GM18511 (cell line): ENCODE data around the gene PIK3R5.

Experiments
- ATAC-seq: cut with Tn5 transposase; IDR thresholded peaks from one replicate; pipeline ENCODE4 v1.9.1; 2021; ENCODE audit warnings: mild to moderate bottlenecking, moderate library complexity; ENCODE audit not compliant: unreplicated experiment

PIK3R5 gene, protein sequence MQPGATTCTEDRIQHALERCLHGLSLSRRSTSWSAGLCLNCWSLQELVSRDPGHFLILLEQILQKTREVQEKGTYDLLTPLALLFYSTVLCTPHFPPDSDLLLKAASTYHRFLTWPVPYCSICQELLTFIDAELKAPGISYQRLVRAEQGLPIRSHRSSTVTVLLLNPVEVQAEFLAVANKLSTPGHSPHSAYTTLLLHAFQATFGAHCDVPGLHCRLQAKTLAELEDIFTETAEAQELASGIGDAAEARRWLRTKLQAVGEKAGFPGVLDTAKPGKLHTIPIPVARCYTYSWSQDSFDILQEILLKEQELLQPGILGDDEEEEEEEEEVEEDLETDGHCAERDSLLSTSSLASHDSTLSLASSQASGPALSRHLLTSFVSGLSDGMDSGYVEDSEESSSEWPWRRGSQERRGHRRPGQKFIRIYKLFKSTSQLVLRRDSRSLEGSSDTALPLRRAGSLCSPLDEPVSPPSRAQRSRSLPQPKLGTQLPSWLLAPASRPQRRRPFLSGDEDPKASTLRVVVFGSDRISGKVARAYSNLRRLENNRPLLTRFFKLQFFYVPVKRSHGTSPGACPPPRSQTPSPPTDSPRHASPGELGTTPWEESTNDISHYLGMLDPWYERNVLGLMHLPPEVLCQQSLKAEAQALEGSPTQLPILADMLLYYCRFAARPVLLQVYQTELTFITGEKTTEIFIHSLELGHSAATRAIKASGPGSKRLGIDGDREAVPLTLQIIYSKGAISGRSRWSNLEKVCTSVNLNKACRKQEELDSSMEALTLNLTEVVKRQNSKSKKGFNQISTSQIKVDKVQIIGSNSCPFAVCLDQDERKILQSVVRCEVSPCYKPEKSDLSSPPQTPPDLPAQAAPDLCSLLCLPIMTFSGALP

GRCh38 chr17:8965394-8966168 lies at the start of gene PIK3R5:
Gene PIK3R5 (minus strand): TSS chr17:8965707. CDS start chr17:8911494, 54,213 bp downstream.
- ATAC-seq = peak; percentile 80

- no peak for ATAC-seq
Measured at GRCh38 chr17:9011001-9011400, 45.5 kb upstream of the PIK3R5 start.

DNA sequence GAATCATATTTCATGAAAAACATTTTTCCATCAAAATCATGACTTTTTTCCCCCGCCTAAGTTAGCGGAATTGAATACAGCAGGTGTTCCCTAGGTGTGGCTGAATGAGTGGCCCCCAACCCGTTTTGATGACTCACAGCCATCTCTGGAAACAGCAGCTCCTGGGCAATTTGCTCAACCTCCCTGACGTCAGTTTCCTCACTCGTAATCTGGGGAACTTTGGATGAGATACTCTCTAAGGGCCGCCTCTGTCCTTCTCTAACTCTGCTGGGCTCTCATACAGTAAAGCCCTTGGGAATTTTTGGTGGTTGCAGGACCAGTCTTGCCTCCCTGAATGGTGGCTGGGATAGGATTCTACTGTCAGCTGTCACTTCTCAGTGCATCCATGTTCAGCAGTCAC lies 44.2 kb upstream of the PIK3R5 start:
- ATAC-seq = no peak

DNA sequence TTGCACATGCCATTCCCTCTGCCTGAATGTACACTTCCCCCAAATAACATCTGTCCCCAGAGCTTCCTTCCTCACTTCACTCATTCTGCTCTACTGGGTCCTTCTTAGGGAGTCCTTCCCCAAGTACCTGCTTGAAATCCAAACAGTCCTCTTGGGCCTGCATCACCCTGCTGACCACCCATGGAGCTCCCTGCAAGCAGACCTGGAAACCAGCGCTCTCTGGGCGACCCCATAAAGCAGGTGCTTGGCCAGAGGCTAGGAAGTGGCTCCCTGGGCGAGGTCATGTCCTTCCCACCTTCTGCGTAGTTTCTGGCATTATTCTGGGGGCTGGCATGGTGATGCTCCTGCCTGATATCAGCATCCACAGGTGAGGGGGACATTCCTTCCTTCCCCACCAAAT lies 43.6 kb upstream of the PIK3R5 start:
- no peak for ATAC-seq

DNA sequence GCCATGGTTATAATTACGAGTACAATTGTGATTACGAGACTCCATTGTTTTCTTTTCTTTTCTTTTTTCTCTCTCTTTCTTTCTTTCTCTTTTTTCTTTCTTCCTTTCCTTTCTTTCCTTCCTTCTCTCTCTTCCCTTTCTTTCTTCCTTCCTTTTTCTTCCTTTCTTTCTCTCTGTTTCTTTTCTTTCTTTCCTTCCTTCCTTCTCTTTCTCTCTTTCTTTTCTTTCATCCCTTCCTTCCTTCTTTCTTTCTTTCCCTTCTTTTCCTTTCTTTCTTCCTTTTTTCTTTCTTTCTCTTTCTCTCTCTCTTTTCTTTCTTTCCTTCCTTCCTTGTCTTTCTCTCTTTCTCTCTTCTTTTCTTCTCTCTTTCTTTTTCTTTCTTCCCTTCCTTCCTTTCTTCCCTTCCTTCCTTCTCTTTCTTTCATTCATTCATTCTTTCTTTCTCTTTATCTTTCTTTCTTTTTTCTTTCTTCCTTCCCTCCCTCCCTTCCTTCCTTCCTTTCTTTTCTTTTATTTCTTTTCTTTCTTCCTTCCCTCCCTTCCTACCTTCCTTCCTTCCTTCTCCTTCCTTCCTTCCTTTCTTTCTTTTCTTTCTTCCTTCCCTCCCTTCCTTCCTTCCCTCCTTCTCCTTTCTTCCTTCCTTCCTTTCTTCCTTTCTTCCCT lies 41.7 kb upstream of the PIK3R5 start:
- no peak for ATAC-seq

DNA sequence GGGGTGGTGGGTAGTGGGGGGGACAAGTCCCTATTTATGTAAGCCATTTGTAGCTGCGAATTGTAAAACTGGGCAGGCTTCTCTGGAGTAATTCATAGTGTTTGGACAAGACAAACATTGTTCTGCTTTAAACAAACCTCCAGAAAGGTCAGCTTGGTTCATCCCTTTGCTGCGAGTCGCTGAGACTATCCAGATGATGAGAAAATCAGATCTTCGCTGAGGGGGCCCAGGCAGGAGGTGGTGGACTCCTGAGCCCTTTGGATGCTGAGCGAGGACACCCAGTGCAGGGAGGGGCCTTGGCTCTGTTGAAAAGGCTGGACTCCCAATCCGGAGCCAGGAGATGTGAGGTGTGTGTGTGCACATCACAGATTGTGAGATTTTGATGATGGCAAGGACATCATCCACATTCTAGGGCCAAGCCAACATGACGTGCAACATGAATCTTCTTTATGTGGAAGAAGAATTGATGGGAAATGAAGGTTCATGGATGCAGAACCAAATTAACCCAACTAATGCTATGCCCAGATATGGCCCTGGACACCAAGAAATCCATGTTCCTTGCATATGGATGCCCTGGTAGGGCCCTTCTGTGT lies 40.8 kb upstream of the PIK3R5 start:
- ATAC-seq = no peak

DNA sequence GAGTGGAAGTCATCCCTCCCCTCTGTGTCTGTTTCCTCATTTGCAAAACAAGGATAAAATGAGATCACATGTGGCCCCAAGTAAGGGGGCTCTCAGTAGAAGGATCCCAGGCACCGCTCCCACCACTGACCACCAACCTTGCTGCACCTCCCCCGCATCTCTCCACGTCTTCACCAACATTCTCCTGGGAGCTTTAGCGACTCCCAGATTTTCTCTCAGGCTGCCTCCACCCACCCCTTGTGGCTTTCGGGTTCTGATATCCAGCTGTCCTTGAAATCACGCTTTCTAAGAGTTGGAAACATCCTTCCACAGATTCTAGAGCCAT lies 39.4 kb upstream of the PIK3R5 start:
- ATAC-seq = no peak

- ATAC-seq = no peak
Measured at GRCh38 chr17:9004132-9004960, 38.8 kb upstream of the PIK3R5 start.

DNA sequence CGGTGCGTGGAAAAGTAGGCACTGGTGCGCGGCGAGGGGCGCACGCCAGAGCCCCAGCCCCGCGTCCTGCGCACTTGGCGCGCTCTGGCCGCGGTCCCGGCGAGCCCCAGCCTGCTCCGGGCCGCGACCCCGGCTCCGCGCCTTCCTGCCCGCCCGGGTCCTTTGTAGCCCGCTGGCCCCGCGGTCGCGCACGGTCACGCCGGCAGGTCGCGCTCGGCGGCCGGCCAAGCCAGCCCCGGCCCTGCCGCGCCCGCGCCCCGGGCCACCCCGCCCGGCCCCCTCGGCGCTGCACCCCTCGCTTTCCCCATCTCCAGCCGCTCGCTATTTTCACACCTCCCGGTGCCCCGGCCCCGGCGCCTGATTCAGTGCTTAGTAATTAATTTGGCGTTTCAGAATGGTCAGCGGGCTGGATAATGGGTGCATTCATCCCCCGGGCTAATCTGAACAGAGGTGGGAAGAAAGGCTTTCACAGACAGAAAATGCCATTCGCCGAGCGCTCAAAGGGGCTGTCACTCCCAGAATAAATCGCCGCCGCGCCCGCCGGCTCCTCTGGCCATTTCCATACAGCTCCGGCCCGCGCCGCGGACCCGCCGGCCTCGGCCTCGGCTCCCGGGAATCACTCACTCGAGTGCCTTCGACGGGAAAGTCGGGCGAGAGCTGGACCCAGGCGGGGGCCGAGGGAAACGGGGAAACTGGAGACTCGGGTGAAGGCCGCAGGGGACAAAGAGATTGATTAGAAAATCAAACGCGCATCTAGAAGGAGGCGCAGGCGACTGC lies 38.0 kb upstream of the PIK3R5 start:
- no peak for ATAC-seq

DNA sequence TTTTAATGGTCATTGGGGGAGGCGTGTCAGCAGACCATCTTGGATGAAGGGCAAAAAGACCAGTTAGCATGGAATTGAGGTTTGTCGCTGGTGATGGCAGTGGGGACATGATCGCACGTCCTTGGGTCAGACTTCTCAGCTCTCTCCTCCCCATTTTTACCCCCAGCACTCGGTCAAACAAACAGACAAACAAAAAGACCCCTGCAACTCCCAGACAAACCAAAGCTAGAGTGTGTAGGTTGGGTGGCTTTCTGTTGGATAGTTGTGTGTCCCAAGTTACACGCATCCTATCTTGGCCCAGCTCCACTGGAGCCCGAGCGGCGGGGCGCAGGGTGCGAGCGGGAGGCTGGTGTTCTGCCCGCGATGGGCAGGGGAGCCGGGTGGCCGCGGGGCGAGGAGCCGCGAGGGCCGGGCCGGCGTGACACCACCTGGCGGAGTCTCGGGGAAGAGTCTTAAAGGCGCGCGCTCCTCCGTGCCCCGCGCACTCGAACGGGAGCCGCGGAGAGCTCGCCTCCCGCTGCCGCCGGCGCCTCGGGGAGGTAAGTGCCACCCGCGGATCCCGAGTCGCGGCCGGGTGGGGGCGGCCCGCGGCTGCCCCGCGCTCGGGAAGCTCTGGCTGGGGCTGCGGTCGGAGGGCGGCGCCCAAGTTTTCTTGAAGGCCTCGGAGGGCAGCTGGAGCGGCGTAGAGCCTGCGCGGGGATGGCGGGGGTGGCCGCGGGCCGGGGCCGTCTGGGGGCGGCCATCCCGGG lies 37.3 kb upstream of the PIK3R5 start:
- peak; percentile 54 for ATAC-seq

DNA sequence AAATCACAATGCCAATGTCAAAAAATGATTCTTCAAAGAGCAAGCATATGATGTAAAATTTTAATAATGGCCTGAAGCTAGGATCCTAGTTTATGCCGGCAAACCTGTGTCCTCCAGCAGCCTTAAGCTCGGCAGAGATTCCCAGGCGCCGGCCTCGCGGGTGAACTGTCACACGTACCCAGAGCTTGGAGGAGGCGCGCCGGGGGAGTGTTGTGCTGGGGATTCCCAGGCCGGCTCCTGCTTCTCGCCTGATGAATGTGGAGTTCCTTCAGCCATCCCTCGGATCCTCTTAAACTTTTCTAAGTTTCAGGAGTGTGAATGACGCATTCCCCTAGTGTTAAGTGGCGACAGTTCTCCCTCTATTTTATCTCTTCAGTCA lies 36.7 kb upstream of the PIK3R5 start:
- ATAC-seq = no peak

DNA sequence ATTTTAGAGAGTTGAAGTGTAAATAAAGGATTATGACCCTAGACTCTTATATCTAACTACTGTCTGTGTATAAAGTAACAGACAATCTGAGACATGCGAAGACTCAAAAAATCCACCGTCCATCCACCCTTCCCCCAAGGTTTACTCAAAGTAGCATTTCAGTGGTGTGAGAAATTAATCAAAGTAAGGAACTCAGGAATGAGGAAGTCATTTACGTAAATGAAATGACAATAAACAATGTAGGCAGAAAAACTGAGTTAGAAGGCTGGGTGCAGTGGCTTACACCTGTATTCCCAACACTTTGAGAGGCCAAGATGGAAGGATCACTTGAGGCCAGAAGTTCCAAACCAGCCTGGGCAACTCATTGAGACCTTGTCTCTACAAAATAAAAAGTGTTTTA lies 36.1 kb upstream of the PIK3R5 start:
- no peak for ATAC-seq

DNA sequence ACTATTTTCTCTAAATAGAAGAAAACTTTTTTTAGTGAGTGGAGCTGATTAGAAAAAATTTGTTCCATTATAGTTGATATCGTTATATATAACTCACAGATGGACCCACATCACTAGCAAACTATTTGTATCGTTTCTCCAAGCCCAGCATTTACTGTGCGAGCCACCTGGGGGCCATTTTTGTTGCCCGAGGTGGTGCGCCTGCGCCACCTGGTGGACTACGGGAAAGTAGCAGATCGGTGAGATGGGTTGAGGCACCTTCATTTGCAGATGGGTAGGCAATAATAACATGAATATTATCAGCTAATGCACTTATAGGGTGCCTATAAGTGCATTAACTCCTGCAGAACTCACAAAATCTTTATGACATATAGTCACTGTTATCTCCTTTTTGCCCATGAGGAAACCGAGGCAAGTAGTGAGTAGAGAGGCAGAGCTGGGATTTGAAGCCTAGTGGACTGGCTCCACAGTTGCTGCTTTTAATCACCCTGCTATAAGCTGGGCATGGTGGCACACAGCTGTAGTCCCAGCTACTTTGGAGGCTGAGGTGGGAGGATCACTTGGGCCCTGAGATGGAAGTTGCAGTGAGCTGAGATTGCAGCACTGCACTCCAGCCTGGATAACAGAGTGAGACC lies 32.6 kb upstream of the PIK3R5 start:
- ATAC-seq = no peak

DNA sequence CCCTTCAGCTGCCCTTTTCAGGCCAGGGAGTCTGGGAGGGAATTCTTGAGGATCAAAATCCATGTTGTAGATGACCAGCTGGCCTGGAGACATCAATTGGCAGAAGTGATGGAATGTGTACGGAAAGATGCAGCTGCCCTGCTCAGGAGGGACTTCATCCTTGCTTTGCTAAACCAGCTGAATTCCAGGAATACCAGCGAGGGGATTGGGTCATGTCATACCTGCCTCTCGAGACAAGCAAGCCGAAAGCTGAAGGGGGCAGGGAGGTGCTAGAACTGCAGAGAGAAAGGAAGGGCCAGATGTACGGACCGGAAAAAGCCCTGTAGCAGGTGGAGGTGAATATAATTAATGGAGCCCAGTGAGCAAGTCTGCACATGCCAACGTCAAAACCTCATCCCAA lies 30.2 kb upstream of the PIK3R5 start:
- ATAC-seq = no peak

GRCh38 chr17:8994319-8994718 lies 28.8 kb upstream of the PIK3R5 start:
- ATAC-seq = no peak

DNA sequence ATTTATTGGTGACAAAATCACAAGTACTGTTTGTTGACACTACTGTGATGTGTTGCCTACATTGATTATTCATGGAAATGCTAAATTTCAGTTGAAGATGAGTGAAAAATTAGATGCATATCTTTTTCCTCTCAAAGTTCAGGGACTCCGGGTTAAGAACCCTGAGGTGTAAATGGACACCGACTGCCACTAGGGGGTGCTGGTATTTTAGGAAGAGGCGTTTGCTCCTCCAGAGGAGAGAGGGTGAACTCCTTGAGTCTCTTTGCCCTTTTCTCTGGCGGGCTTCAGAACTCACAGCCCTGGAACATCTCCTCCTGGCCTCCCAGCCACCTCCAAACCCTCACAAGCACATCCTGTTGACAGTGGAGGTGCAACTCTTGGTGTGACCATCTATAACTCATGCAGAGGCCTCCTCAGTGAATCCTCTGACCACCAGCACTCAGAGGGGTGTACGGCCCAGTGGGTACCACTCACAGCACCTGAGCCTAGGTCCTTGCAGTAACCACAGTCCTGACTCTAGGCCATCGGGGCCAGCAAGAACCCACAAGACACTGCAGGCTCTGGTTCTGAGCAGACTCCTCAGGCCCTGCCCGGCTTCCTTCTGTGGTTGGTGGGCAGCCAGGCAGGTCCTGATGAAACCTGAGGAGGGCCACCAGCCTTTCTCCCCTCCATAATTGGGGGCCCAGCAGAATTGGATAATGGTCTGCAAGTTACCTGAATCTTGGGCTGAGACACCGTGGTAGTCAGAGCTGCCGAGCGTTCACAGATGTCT lies 26.2 kb upstream of the PIK3R5 start:
- ATAC-seq = no peak
